IgD-negative memory B cell (primary cell): ENCODE data around the gene TPM4. TPM values are rescaled to one million over a fixed set of nuclear protein-coding genes. Genes with fewer than 3 reads are reported as not detected.

ENCODE experiments used
- polyA plus RNA-seq: library from polyadenylated mRNA; unstranded; fragments of 300-500 nt; fragmentation: Illumina TruSeq; gene quantifications from one replicate; pipeline ENCODE4 v1.2.3, GENCODE V29; 2021

Gene TPM4
- polyA plus RNA-seq, 1 donor from 2014 or later = 88.1 TPM

Other genes starting within 250 kb of the TPM4 start
- gene CYP4F2, start 178.4 kb upstream of the TPM4 start, polyA plus RNA-seq = not detected
- gene CYP4F11, start 142.0 kb upstream of the TPM4 start, polyA plus RNA-seq = not detected
- gene OR10H4, start 127.5 kb upstream of the TPM4 start, polyA plus RNA-seq = not detected
- gene RAB8A, start 35.4 kb downstream of the TPM4 start, polyA plus RNA-seq = 132 TPM
- gene HSH2D, start 67.2 kb downstream of the TPM4 start, polyA plus RNA-seq = 122 TPM
- gene CIB3, start 97.0 kb downstream of the TPM4 start, polyA plus RNA-seq = not detected
- gene FAM32A, start 108.9 kb downstream of the TPM4 start, polyA plus RNA-seq = 123 TPM
- gene AP1M1, start 121.4 kb downstream of the TPM4 start, polyA plus RNA-seq = 130 TPM
- gene KLF2, start 248.3 kb downstream of the TPM4 start, polyA plus RNA-seq = 199 TPM